Activated CD4-positive, alpha-beta T cell treated with anti-CD3 and anti-CD28 coated beads, Interleukin-2, amount 10 ng/mL, durations not matched to agents 24 days and 14 days (primary cell): ENCODE results near the gene TANGO6. TPM values are rescaled to one million over a fixed set of nuclear protein-coding genes. Genes with fewer than 3 reads are reported as not detected.
"Not testable (repeated sequence)": the region's sequence is repeated elsewhere in the genome, so short reads cannot be mapped to it uniquely, and the experiment has no call there.

Source experiments
- DNase-seq: peaks from one replicate; pipeline ENCODE4 v3.0.0; 2022
- H3K27ac Mint-ChIP-seq: one replicate; pipeline ENCODE4 v1.8.0; 2022; ENCODE audit warnings: mild to moderate bottlenecking, mixed read lengths
- H3K27me3 Mint-ChIP-seq: one replicate; pipeline ENCODE4 v1.8.0; 2022; ENCODE audit warnings: mixed read lengths
- H3K36me3 Mint-ChIP-seq: one replicate; pipeline ENCODE4 v1.8.0; 2022; ENCODE audit warnings: low read depth, mild to moderate bottlenecking, mixed read lengths
- H3K4me1 Mint-ChIP-seq: one replicate; pipeline ENCODE4 v1.8.0; 2021; ENCODE audit warnings: mixed read lengths
- H3K4me3 Mint-ChIP-seq: one replicate; pipeline ENCODE4 v1.8.0; 2022; ENCODE audit warnings: mild to moderate bottlenecking, moderate library complexity, mixed read lengths
- H3K9me3 Mint-ChIP-seq: one replicate; pipeline ENCODE4 v1.8.0; 2021; ENCODE audit warnings: mixed read lengths
- intact Hi-C: fragments of 100-400 bp; cut with micrococcal nuclease; formaldehyde crosslinking; loops from one replicate; pipeline ENCODE4 v1.15.1; 2023
- total RNA-seq: library from RNA; stranded (reverse); gene quantifications from 2 replicates; pipeline ENCODE4 v1.2.3, GENCODE V29; 2022

TANGO6 gene
- total RNA-seq, 1 donor from 2014 or later, result 35.6 TPM

DNA sequence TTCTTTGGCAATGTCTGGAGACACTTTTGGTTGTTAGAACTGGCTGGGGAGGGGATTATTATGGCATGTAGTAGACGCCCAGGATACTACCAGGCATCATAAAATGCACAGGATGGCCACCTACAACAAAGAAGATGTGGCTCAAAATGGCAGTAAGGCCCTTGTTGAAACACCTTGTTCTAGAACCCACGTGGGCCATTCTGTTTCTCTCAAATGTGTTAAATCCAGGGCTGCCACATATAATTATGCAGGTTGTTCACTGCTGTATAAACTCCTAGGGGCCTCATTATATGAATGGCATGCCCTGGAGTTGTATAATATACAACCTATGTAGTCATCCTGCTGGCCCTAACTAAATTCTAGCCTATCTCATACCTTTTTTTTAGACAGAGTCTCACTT lies 138.6 kb downstream of the TANGO6 start:
- DNase-seq, result no peak
- no peaks in the 10 kb centered on the region for H3K9me3 Mint-ChIP-seq
- no peak overlapping the region for H3K27ac Mint-ChIP-seq
- intact Hi-C loops, result no loop called here
- H3K36me3 Mint-ChIP-seq, result peaks cover 10% of the 10 kb centered on the region
- H3K4me1 Mint-ChIP-seq, result peaks cover 2% of the 10 kb centered on the region
- no peak overlapping the region for H3K4me3 Mint-ChIP-seq
- no peaks in the 10 kb centered on the region for H3K27me3 Mint-ChIP-seq

DNA sequence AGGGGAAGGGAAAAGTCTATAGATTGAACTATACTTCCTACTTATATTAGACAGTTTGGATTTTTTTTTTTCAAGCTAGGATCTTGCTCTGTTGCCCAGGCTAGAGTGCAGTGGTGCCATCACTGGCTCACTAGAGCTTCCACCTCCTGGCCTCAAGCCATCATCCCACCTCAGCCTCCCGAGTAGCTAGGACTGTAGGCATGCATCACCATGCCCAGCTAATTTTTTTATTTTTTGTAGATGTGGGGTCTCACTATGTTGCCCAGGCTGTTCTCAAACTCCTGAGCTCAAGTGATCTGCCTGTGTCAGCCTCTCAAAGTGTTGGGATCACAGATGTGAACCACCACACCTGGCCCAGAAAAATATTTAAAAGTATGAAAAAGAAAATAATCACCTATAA lies 141.1 kb downstream of the TANGO6 start:
- no peaks in the 10 kb centered on the region for H3K9me3 Mint-ChIP-seq
- no peak overlapping the region for H3K4me3 Mint-ChIP-seq
- H3K27ac Mint-ChIP-seq, result no peak overlapping the region
- intact Hi-C loops, result no loop called here
- no peak for DNase-seq
- H3K36me3 Mint-ChIP-seq, result peaks cover 3% of the 10 kb centered on the region
- H3K27me3 Mint-ChIP-seq, result no peaks in the 10 kb centered on the region
- no peaks in the 10 kb centered on the region for H3K4me1 Mint-ChIP-seq

DNA sequence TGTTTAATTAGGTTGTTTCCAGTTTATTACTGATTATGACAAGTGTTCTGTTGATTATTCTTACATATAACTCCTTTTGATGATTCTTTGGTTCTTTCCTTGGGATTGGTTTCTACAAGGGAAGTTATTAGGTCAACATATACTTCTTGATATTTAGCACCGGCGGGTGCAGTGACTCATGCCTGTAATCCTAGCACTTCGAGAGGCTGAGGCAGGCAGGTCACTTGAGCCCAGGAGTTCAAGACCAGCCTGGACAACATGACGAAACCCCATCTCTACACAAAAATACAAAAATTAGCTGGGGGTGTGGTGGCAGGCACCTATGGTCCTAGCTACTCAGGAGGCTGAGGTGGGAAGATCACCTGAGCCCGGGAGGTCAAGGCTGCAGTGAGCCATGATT lies 141.9 kb downstream of the TANGO6 start:
- H3K27me3 Mint-ChIP-seq, result no peaks in the 10 kb centered on the region
- intact Hi-C loops, result no loop called here
- DNase-seq, result no peak
- H3K4me3 Mint-ChIP-seq, result no peak overlapping the region
- no peaks in the 10 kb centered on the region for H3K9me3 Mint-ChIP-seq
- H3K36me3 Mint-ChIP-seq, result peaks cover 1% of the 10 kb centered on the region
- H3K4me1 Mint-ChIP-seq, result no peaks in the 10 kb centered on the region
- H3K27ac Mint-ChIP-seq, result no peak overlapping the region

DNA sequence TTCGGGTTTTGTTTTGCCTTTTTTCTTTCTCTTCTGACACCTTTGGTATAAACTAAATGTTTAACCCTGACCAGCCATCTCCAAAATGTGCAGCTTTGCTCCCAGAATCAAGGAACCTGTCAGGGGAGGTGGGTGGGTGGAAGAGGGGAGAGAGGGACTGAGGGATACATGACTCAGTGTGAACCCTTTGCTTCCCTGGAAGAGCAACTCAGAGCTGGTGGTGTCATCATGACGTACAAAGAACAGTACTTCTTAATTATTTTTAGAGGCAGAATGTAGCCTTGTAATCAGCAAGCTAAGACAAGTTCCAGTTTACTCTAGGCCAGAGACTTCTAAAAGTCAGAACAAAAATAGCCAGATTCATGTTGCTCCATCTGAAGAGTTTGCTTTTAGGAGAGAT lies 142.5 kb downstream of the TANGO6 start:
- Mint-ChIP-seq H3K27ac (no peak overlapping the region), H3K9me3 (no peaks in the 10 kb centered on the region), H3K4me3 (no peak overlapping the region), H3K27me3 (no peaks in the 10 kb centered on the region), H3K4me1 (no peaks in the 10 kb centered on the region), H3K36me3 (peaks cover 1% of the 10 kb centered on the region)
- DNase-seq, result no peak
- intact Hi-C loops, result no loop called here

DNA sequence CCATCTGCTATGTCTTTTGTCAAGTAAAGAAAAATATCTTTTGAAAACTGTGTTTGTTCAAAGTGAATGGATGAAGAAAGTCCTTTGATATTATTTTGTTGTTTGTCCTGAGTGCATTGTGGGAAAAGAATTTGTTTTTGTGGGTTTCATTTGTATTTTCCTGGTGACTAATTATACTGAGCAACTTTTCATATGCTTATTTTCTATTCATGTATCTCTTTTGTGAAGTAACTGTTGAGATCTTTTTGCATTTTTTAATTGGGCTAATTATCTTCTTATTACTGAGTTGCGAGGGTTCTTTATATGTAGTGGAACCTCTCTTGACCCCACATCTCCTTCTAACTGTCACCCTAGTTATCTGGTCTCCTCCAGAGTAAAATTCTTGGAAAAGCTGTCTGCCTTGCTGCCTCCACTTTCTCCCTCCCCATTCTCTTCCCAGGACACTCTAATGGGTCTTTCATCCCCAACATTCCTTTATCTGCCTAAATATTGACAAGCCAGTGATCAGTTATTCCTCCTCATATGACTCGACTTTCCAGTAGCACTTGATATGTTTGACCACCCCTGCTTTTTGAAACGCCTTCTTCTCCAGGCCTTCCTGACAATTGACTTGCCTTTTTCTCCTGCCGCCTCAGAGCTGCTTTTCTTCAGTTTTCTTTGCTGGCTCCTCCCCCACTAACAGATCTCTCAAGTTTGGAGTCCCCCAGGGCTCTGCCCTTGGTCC lies 144.6 kb downstream of the TANGO6 start:
- DNase-seq, result no peak

DNA sequence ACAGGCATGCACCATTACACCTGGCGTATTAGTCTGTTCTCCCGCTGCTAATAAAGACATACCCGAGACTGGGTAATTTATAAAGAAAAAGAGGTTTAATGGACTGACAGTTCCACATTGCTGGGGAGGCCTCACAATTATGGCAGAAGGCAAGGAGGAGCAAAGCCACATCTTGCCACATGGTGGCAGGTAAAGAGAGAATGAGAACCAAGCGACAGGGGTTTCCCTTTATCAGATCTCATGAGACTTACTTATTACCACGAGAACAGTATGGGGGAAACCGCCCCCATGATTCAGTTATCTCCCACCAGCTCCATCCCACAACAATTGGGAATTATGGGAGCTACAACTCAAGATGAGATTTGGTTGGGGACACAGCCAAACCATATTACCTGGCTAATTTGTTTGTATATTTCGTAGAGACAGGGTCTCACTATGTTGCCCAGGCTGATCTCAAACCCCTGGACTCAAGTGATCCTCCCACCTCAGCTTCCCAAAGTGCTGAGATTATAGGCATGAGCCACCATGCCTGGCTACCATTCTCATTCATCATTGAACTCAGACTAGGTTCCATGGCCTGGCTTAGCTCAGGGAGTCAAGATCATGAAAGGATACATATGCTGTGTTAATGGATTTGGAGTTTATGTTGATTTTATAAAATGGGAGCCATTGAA lies 147.0 kb downstream of the TANGO6 start:
- H3K9me3 Mint-ChIP-seq, DNase-seq, H3K27ac Mint-ChIP-seq, H3K4me3 Mint-ChIP-seq, H3K36me3 Mint-ChIP-seq, intact Hi-C loops, H3K27me3 Mint-ChIP-seq, H3K4me1 Mint-ChIP-seq: not testable (repeated sequence)

More for the DNA sequence above, 144.6 kb downstream of the TANGO6 start:
- Mint-ChIP-seq H3K4me3 (no peak overlapping the region), H3K27ac (no peak overlapping the region), H3K36me3 (peaks cover 1% of the 10 kb centered on the region), H3K9me3 (no peaks in the 10 kb centered on the region), H3K4me1 (no peaks in the 10 kb centered on the region), H3K27me3 (no peaks in the 10 kb centered on the region)
- intact Hi-C loops, result no loop called here

DNA sequence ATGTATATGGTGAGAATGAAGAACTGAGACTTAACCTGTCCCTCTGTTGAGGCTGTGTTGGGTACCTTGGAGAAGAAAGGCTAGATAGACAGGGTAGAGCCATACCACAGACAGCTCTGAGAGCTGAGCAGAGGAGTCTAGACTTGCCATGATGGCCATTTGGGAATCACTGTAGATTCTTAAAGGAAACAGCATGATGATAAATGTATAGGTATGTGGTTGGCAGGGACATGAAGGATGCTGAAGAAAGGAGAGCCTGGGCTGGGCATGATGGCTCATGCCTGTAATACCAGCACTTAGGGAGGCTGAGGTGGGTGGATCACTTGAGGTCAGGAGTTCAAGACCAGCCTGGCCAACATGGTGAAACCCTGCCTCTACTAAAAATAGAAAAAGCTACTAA lies 147.7 kb downstream of the TANGO6 start:
- Mint-ChIP-seq H3K36me3 (peaks cover 1% of the 10 kb centered on the region), H3K9me3 (no peaks in the 10 kb centered on the region), H3K4me3 (no peak overlapping the region), H3K27me3 (no peaks in the 10 kb centered on the region), H3K4me1 (no peaks in the 10 kb centered on the region), H3K27ac (no peak overlapping the region)
- no peak for DNase-seq
- intact Hi-C loops, result no loop called here

DNA sequence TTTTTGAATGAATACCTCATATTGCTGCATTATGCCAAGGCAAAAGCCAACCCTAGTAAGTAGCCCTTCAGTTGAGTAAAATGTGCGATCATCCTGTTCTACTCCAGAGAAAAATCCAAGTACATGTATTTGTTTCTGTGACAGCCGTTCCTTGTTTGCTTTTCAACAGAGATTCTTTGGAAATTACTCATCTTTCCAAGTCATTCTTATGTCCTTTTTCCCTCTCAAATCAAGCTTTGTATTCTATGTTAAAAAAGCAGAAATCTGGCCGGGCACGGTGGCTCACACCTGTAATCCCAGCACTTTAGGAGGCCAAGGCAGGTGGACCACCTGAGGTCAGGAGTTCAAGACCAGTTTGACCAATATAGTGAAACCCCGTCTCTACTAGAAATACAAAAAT lies 149.2 kb downstream of the TANGO6 start:
- intact Hi-C loops, result no loop called here
- no peaks in the 10 kb centered on the region for H3K9me3 Mint-ChIP-seq
- H3K27ac Mint-ChIP-seq, result no peak overlapping the region
- peaks cover 2% of the 10 kb centered on the region for H3K36me3 Mint-ChIP-seq
- DNase-seq, result no peak
- no peak overlapping the region for H3K4me3 Mint-ChIP-seq
- no peaks in the 10 kb centered on the region for H3K4me1 Mint-ChIP-seq
- no peaks in the 10 kb centered on the region for H3K27me3 Mint-ChIP-seq

DNA sequence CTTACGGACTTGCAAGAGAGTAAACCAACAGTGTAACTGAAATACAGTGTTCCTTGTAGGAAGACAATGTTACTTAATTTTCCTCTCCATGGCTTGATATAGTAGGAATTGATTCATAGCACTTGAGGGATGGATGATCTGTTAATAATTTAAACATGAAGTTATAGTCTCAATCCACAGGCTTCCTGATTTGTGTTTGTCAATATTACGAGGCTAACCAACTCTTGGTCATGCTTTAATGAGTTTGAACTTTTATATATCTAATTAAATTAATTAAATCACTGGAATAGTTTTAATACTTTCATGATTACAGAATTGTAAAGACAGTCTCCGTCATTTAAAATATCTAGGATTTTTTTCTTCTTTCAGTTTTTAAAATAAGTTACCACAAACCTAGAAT lies 150.1 kb downstream of the TANGO6 start:
- intact Hi-C loops, result no loop called here
- Mint-ChIP-seq H3K27me3 (no peaks in the 10 kb centered on the region), H3K4me3 (no peak overlapping the region), H3K36me3 (peaks cover 6% of the 10 kb centered on the region), H3K4me1 (no peaks in the 10 kb centered on the region), H3K9me3 (no peaks in the 10 kb centered on the region), H3K27ac (no peak overlapping the region)
- no peak for DNase-seq

DNA sequence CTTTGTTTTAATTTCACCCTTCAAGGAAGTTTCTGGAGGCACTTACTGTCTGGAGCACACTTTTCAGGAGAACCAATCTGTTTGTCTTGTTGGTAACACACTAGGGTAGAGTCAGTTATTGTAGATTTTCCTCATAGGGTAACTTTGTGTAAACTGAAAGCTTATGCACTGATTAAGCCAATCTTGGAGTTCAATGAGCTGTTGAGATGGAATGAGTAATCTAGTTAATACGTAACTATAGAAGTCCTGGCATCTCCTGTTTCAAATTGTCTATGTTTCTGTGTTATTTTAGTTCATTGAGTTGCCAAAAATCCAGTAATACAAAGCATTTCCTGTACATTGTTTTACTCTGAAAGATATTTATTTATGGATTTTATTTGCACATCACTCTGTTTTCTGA lies 150.6 kb downstream of the TANGO6 start:
- Mint-ChIP-seq H3K27ac (no peak overlapping the region), H3K4me1 (no peaks in the 10 kb centered on the region), H3K27me3 (no peaks in the 10 kb centered on the region), H3K4me3 (no peak overlapping the region), H3K36me3 (peaks cover 6% of the 10 kb centered on the region), H3K9me3 (no peaks in the 10 kb centered on the region)
- DNase-seq, result no peak
- intact Hi-C loops, result no loop called here

DNA sequence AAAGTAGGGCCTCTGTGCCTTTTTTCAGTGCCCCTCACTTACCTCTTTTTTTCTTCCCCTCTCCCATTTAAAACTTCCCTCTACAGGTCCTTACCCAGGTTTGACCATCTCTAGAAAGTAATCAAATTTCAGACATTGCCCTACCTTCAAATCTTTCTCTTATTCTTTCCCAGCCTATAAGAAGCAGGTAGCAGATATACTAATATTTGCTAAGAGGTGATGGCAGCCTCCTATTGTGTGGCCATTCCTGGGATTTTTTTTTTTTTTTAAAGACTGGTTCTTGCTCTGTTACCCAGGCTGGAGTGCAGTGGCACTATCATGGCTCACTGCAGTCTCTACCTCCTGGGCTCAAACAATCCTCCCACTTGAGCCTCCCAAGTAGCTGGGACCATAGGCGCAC lies 151.0 kb downstream of the TANGO6 start:
- no peak overlapping the region for H3K4me3 Mint-ChIP-seq
- peaks cover 5% of the 10 kb centered on the region for H3K36me3 Mint-ChIP-seq
- no peaks in the 10 kb centered on the region for H3K9me3 Mint-ChIP-seq
- no peak overlapping the region for H3K27ac Mint-ChIP-seq
- no peaks in the 10 kb centered on the region for H3K4me1 Mint-ChIP-seq
- H3K27me3 Mint-ChIP-seq, result no peaks in the 10 kb centered on the region
- intact Hi-C loops, result no loop called here
- DNase-seq, result no peak

DNA sequence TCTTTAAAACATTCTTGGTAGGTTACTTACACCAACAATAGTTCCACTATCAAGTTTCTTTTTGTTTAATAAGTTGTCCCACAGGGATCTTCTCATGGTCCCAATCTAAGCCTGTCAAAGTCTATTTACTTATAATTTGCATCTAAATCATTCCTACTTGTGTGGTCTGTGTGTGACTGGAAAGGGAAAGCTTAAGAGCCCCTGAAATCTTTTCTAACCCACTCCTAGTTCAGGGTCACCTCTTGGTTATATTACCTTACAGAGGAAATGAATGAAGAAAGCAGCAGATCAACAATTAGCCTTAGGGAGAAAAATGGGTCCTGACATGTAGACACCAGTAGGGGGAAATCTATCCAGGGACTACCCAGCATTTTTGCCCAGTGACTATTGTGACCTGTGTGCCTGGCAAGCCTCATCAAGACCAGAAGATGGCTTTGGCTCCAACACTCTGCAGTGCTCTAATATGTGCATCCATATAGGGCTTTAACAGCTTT lies 151.7 kb downstream of the TANGO6 start:
- H3K36me3 Mint-ChIP-seq, result peaks cover 5% of the 10 kb centered on the region
- H3K4me3 Mint-ChIP-seq, result no peak overlapping the region
- H3K27ac Mint-ChIP-seq, result no peak overlapping the region
- intact Hi-C loops, result no loop called here
- H3K4me1 Mint-ChIP-seq, result no peaks in the 10 kb centered on the region
- no peaks in the 10 kb centered on the region for H3K9me3 Mint-ChIP-seq
- H3K27me3 Mint-ChIP-seq, result no peaks in the 10 kb centered on the region
- DNase-seq, result no peak

DNA sequence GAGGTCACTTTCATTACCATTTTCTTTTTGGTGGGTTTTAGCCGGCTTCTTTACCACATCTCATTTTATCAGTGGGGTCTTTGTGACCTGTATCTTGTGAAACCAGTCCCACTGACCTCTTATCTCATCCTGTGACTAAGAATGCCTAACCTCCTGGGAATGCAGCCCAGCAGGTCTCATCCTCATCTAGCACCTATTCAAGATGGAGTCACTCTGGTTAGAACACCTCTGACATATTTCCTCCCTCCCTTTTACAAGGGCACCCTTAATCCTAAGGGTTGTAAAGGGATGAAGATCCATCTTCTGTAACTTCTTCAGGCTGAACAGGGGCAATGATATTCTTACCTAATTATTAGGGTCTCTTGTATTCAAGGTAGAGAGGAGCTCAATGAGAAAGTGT lies 154.2 kb downstream of the TANGO6 start:
- Mint-ChIP-seq H3K27me3 (no peaks in the 10 kb centered on the region), H3K36me3 (peaks cover 12% of the 10 kb centered on the region), H3K4me3 (no peak overlapping the region), H3K4me1 (no peaks in the 10 kb centered on the region), H3K27ac (no peak overlapping the region), H3K9me3 (peaks cover 7% of the 10 kb centered on the region)
- intact Hi-C loops, result no loop called here
- DNase-seq, result no peak

DNA sequence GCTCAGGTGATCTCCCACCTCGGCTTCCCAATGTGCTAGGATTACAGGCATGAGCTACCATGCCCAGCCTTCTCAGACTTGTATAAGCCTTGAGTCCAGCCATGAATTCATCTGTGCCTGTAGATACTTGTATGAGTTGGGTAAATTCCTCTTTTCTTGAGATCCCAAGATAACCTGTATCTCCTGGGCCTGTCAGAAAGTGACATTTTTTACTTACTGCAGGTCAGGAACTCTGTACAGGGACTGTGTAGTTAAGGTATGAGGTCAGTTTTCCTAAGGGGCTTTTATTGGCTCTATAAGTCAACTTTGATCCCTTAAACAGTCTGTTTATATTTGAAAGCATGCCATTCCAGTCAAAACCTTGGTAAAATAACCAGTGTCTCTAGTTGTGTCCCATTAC lies 155.8 kb downstream of the TANGO6 start:
- Mint-ChIP-seq H3K27me3 (no peaks in the 10 kb centered on the region), H3K9me3 (peaks cover 7% of the 10 kb centered on the region), H3K27ac (no peak overlapping the region), H3K4me3 (no peak overlapping the region), H3K4me1 (no peaks in the 10 kb centered on the region), H3K36me3 (peaks cover 17% of the 10 kb centered on the region)
- intact Hi-C loops, result no loop called here
- no peak for DNase-seq

DNA sequence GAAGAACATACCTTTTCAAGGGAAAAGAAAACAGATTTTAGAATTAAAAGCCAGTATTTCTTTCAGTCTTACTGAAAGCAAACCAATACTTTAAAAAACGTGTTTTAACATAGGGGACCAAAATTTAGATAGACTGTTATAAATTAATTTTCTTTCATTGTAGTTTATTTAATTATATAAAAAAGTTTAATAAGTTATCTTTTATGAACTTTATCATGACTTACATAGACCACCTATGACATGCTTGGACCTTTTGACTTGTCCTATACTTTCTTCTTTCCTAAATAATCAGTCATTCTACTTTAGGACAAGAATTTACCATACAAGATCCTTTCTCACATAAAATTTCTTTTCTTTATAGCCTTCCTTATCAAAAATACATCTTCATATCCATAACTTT lies 160.2 kb downstream of the TANGO6 start:
- DNase-seq, result no peak
- Mint-ChIP-seq H3K9me3 (peaks cover 7% of the 10 kb centered on the region), H3K27ac (no peak overlapping the region), H3K4me3 (no peak overlapping the region), H3K4me1 (no peaks in the 10 kb centered on the region), H3K27me3 (no peaks in the 10 kb centered on the region), H3K36me3 (peaks cover 12% of the 10 kb centered on the region)
- intact Hi-C loops, result no loop called here
